Trophoblast cell (in vitro differentiated cells and primary cell): Measurements from ENCODE around the gene MYO5C.

ENCODE experiments used
- DNase-seq, 2 donors: peaks; one replicate each; pipeline ENCODE4 v3.0.0-alpha.2; 2016
- H2AFZ ChIP-seq: 2 replicates; pipeline ENCODE4 v1.6.1; 2013; ENCODE audit warnings: low read length, moderate library complexity, mild to moderate bottlenecking; ENCODE audit not compliant: insufficient read depth, poor library complexity
- H2AK5ac ChIP-seq: 2 replicates; pipeline ENCODE4 v1.6.1; 2013; ENCODE audit warnings: mild to moderate bottlenecking, low read length
- H2BK120ac ChIP-seq: 2 replicates; pipeline ENCODE4 v1.6.1; 2013; ENCODE audit warnings: low read length, mild to moderate bottlenecking, moderate library complexity; ENCODE audit not compliant: insufficient read depth, poor library complexity
- H2BK12ac ChIP-seq: 2 replicates; pipeline ENCODE4 v1.6.1; 2013; ENCODE audit warnings: mild to moderate bottlenecking, low read length, moderate library complexity
- H2BK5ac ChIP-seq: 2 replicates; pipeline ENCODE4 v1.6.1; 2013; ENCODE audit warnings: low read length, low read depth, moderate library complexity, mild to moderate bottlenecking; ENCODE audit not compliant: poor library complexity
- H3K14ac ChIP-seq: 2 replicates; pipeline ENCODE4 v1.6.1; 2013; ENCODE audit warnings: mild to moderate bottlenecking, low read length
- H3K18ac ChIP-seq: 2 replicates; pipeline ENCODE4 v1.6.1; 2013; ENCODE audit warnings: mild to moderate bottlenecking, low read length
- H3K23ac ChIP-seq: 2 replicates; pipeline ENCODE4 v1.6.1; 2013; ENCODE audit warnings: low read length
- H3K27ac ChIP-seq: 2 replicates; pipeline ENCODE4 v1.5.1; 2013; ENCODE audit warnings: low read depth, mild to moderate bottlenecking, inconsistent platforms, low read length, moderate library complexity
- H3K27me3 ChIP-seq: 2 replicates; pipeline ENCODE4 v1.6.1; 2013; ENCODE audit warnings: inconsistent platforms, mild to moderate bottlenecking, low read length, moderate library complexity; ENCODE audit not compliant: insufficient read depth
- H3K36me3 ChIP-seq, 2 experiments: 1 replicate in 1 of 2; 2 replicates in 1 of 2; pipeline ENCODE4 v1.6.1; 2013; ENCODE audit warnings: low read length in 2 of 2, mild to moderate bottlenecking in 2 of 2, moderate library complexity in 1 of 2; ENCODE audit not compliant: insufficient read depth in 2 of 2, control insufficient read depth in 1 of 2
- H3K4ac ChIP-seq: 2 replicates; pipeline ENCODE4 v1.6.1; 2013; ENCODE audit warnings: low read depth, mild to moderate bottlenecking, low read length, moderate library complexity
- H3K4me1 ChIP-seq, 2 experiments: 1 replicate in 1 of 2; 2 replicates in 1 of 2; pipeline ENCODE4 v1.6.1; 2013; ENCODE audit warnings: low read length in 2 of 2, mild to moderate bottlenecking in 2 of 2, moderate library complexity in 1 of 2; ENCODE audit not compliant: insufficient read depth in 2 of 2, control insufficient read depth in 1 of 2
- H3K4me2 ChIP-seq: 2 replicates; pipeline ENCODE4 v1.6.1; 2013; ENCODE audit warnings: inconsistent platforms, mild to moderate bottlenecking, low read length, moderate library complexity
- H3K4me3 ChIP-seq: 2 replicates; pipeline ENCODE4 v1.5.1; 2013; ENCODE audit warnings: mild to moderate bottlenecking, low read depth, low read length, inconsistent platforms
- H3K79me1 ChIP-seq: one replicate; pipeline ENCODE4 v1.6.1; 2013; ENCODE audit warnings: low read length
- H3K79me2 ChIP-seq: 2 replicates; pipeline ENCODE4 v1.6.1; 2013; ENCODE audit warnings: low read length, mild to moderate bottlenecking; ENCODE audit not compliant: control insufficient read depth, insufficient read depth, poor library complexity
- H3K9ac ChIP-seq: 2 replicates; pipeline ENCODE4 v1.6.1; 2013; ENCODE audit warnings: mild to moderate bottlenecking, low read length
- H3K9me3 ChIP-seq: 2 replicates; pipeline ENCODE4 v1.6.1; 2013; ENCODE audit warnings: low read depth, mild to moderate bottlenecking, control low read depth, inconsistent platforms, low read length; ENCODE audit not compliant: insufficient read depth
- H4K12ac ChIP-seq: 2 replicates; pipeline ENCODE4 v1.6.1; 2013; ENCODE audit warnings: low read depth, mild to moderate bottlenecking, low read length, moderate library complexity
- H4K8ac ChIP-seq: 2 replicates; pipeline ENCODE4 v1.6.1; 2013; ENCODE audit warnings: low read depth, mild to moderate bottlenecking, low read length, moderate library complexity
- H4K91ac ChIP-seq: one replicate; pipeline ENCODE4 v1.6.1; 2013; ENCODE audit warnings: low read depth, mild to moderate bottlenecking, low read length, moderate library complexity
- WGBS: extraction: QIAGEN DNeasy Blood & Tissue Kit; methylation state at CpG from one replicate; pipeline ENCODE4 v1.1.7; 2013; ENCODE audit warnings: missing lambda C conversion rate; ENCODE audit not compliant: insufficient read length, insufficient coverage; ENCODE audit errors: extremely low coverage; 5-methylcytosine and 5-hydroxymethylcytosine counted together

MYO5C gene

DNA sequence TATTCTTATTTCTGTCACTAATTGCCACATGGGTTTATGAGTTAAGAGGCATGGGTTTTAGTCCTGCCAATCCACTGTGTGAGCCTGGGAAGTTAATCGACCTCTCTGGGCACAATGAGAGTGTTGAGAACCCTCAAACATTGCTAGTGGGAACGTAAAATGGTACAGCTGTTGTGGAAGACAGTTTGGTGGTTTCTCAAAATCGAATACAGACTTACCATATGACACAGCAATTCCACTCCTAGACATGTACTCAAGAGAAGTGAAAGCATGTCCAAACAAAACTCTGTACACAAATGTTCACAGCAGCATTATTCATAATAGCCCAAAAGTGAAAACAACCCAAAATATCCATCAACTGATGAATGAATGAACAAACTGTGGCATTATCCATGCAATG, 98.7 kb downstream of the MYO5C start:
- Histone ChIP-seq H3K36me3 (no peaks in the 10 kb centered on the region), H2AK5ac (no peak overlapping the region), H3K27ac (no peak overlapping the region), H4K91ac (no peak overlapping the region), H2BK5ac (no peak overlapping the region), H3K4me2 (no peak overlapping the region), H3K9me3 (no peaks in the 10 kb centered on the region), H3K27me3 (no peaks in the 10 kb centered on the region), H3K4ac (no peak overlapping the region), H2AFZ (no peak overlapping the region), H2BK120ac (no peak overlapping the region), H3K4me1 (no peaks in the 10 kb centered on the region), H4K12ac (no peak overlapping the region), H3K9ac (no peak overlapping the region), H2BK12ac (no peak overlapping the region), H3K14ac (no peak overlapping the region), H4K8ac (no peak overlapping the region), H3K23ac (no peak overlapping the region), H3K79me2 (no peaks in the 10 kb centered on the region), H3K4me3 (no peak overlapping the region), H3K18ac (no peak overlapping the region), H3K79me1 (no peaks in the 10 kb centered on the region)
- no peak for DNase-seq
- no CpG with 5 or more reads among the region's 3 CpGs for WGBS

- Histone ChIP-seq H3K4me1 (no peaks in the 10 kb centered on the region), H3K27me3 (no peaks in the 10 kb centered on the region), H3K79me1 (no peaks in the 10 kb centered on the region), H3K14ac (no peak overlapping the region), H2AFZ (no peak overlapping the region), H3K4me2 (no peak overlapping the region), H4K91ac (no peak overlapping the region), H3K79me2 (no peaks in the 10 kb centered on the region), H3K18ac (no peak overlapping the region), H3K27ac (no peak overlapping the region), H4K12ac (no peak overlapping the region), H3K36me3 (no peaks in the 10 kb centered on the region), H2BK120ac (no peak overlapping the region), H3K9ac (no peak overlapping the region), H3K4me3 (no peak overlapping the region), H3K4ac (no peak overlapping the region), H2BK5ac (no peak overlapping the region), H2AK5ac (no peak overlapping the region), H3K9me3 (no peaks in the 10 kb centered on the region), H3K23ac (no peak overlapping the region), H2BK12ac (no peak overlapping the region), H4K8ac (no peak overlapping the region)
- WGBS = no CpG with 5 or more reads among the region's 1 CpG
- DNase-seq = no peak
These were observed 101.8 kb downstream of the MYO5C start for GRCh38 chr15:52193791-52194190.

DNA sequence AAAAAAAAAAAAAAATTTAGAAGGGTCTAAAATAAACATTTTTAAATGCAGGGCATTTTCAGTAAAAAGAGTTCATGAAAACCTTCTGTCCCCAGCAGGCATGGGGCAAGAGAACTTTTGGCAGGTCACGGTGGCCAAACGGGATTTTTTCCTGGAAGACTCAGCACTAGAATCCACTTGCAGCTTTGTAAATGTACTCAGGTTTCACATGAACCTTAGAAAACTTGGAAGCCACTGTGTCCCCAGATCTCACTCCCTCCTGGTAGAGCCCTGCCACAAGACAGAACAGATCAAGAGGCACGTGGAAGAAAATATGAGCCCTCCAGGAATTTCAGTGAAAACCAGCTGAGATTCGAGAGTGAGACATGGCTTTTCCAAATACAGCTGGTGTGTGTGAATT, 102.3 kb downstream of the MYO5C start:
- H2AK5ac ChIP-seq = no peak overlapping the region
- H3K9me3 ChIP-seq = no peaks in the 10 kb centered on the region
- no peak overlapping the region for H2BK120ac ChIP-seq
- no peaks in the 10 kb centered on the region for H3K36me3 ChIP-seq
- no peaks in the 10 kb centered on the region for H3K79me1 ChIP-seq
- no CpG with 5 or more reads among the region's 4 CpGs for WGBS
- no peak overlapping the region for H3K4me2 ChIP-seq
- no peak overlapping the region for H2BK12ac ChIP-seq
- H4K8ac ChIP-seq = no peak overlapping the region
- no peaks in the 10 kb centered on the region for H3K27me3 ChIP-seq
- no peak overlapping the region for H3K27ac ChIP-seq
- no peak overlapping the region for H4K91ac ChIP-seq
- H3K9ac ChIP-seq = no peak overlapping the region
- H4K12ac ChIP-seq = no peak overlapping the region
- H2BK5ac ChIP-seq = no peak overlapping the region
- no peak overlapping the region for H3K4ac ChIP-seq
- H3K23ac ChIP-seq = no peak overlapping the region
- H3K4me3 ChIP-seq = no peak overlapping the region
- H3K18ac ChIP-seq = no peak overlapping the region
- DNase-seq = no peak
- no peaks in the 10 kb centered on the region for H3K79me2 ChIP-seq
- no peaks in the 10 kb centered on the region for H3K4me1 ChIP-seq
- no peak overlapping the region for H2AFZ ChIP-seq
- no peak overlapping the region for H3K14ac ChIP-seq

GRCh38 chr15:52191207-52191606, 104.4 kb downstream of the MYO5C start, which contains the start of gene GNB5:
Gene GNB5, minus strand, starts transcription at chr15:52191392. Its CDS starts 6,716 bp downstream, at chr15:52184676.
- Histone ChIP-seq H2AFZ (no peak within 1 kb of the TSS), H3K9ac (no peak within 1 kb of the TSS), H4K12ac (no peak within 1 kb of the TSS), H4K8ac (no peak within 1 kb of the TSS), H2BK120ac (no peak within 1 kb of the TSS), H2BK5ac (no peak within 1 kb of the TSS), H3K23ac (no peak within 1 kb of the TSS), H3K14ac (no peak within 1 kb of the TSS), H2BK12ac (no peak within 1 kb of the TSS), H3K18ac (no peak within 1 kb of the TSS), H3K4me1 (no peaks in the 10 kb centered on the region), H3K79me1 (no peaks in the 10 kb centered on the region), H3K4me3 (no peak within 1 kb of the TSS), H3K27ac (no peak within 1 kb of the TSS), H3K36me3 (no peaks in the 10 kb centered on the region), H3K79me2 (no peaks in the 10 kb centered on the region), H3K4me2 (no peak within 1 kb of the TSS), H4K91ac (no peak within 1 kb of the TSS), H3K9me3 (no peaks in the 10 kb centered on the region), H3K27me3 (no peaks in the 10 kb centered on the region), H3K4ac (no peak within 1 kb of the TSS), H2AK5ac (no peak within 1 kb of the TSS)
- no peak for DNase-seq
- no CpG with 5 or more reads among the region's 7 CpGs for WGBS
